ENCODE results near the gene NAT14.

The NAT14 gene

GRCh38 chr19:55472463-55472862 lies 12.5 kb upstream of the NAT14 start:
- DNase-seq: no peak

- DNase-seq: no peak
Observed at GRCh38 chr19:55473225-55474012, 11.6 kb upstream of the NAT14 start.

- no peak for DNase-seq
Observed at GRCh38 chr19:55474269-55475265, 10.4 kb upstream of the NAT14 start.

GRCh38 chr19:55476100-55476775 lies 8.8 kb upstream of the NAT14 start, which contains the start of gene ZNF628:
TSS of gene ZNF628 (plus strand) at chr19:55476617. CDS start at chr19:55479911, 3,294 bp downstream.
- peak; percentile 97 to 99 for DNase-seq

GRCh38 chr19:55477905-55478304 lies 7.1 kb upstream of the NAT14 start:
- no peak for DNase-seq

- no peak for DNase-seq
Observed at GRCh38 chr19:55478364-55478763, 6.6 kb upstream of the NAT14 start.

GRCh38 chr19:55479045-55479444 lies 5.9 kb upstream of the NAT14 start:
- DNase-seq: no peak

GRCh38 chr19:55479451-55480230 lies 5.3 kb upstream of the NAT14 start:
- no peak for DNase-seq

GRCh38 chr19:55481148-55481793 lies 3.7 kb upstream of the NAT14 start:
- no peak for DNase-seq

- no peak for DNase-seq
Observed at GRCh38 chr19:55481794-55482155, 3.2 kb upstream of the NAT14 start.

- DNase-seq: no peak
Observed at GRCh38 chr19:55482156-55482961, 2.6 kb upstream of the NAT14 start.

- DNase-seq: no peak
Observed at GRCh38 chr19:55482967-55483705, 1.9 kb upstream of the NAT14 start.

GRCh38 chr19:55483706-55484592 lies 1.0 kb upstream of the NAT14 start:
- DNase-seq: no peak

- DNase-seq: peak; percentile 22 to 66
Observed at GRCh38 chr19:55485439-55486011, 537 bp downstream of the NAT14 start.

GRCh38 chr19:55486043-55486970 lies 1.3 kb downstream of the NAT14 start:
- DNase-seq: no peak

- no peak for DNase-seq
Observed at GRCh38 chr19:55486971-55487923, 2.3 kb downstream of the NAT14 start.

Data from NCI-H524 (cell line).